Muscle of arm (tissue), 14 donors: Measurements from ENCODE around the gene DNAH6. TPM values are rescaled to one million over a fixed set of nuclear protein-coding genes. Genes with fewer than 3 reads are reported as not detected.
"Not testable (repeated sequence)": the region's sequence is repeated elsewhere in the genome, so short reads cannot be mapped to it uniquely, and the experiment has no call there.

ENCODE experiments used
- DNase-seq: peaks from one replicate; pipeline ENCODE4 v3.0.0-alpha.2; 2013
- long read RNA-seq, 11 donors: transcript quantifications; one replicate each; lab custom pipeline, GENCODE V29; 2026
- polyA plus RNA-seq, 12 donors: library from polyadenylated mRNA; unstranded; fragments of 120-200 nt; gene quantifications; one replicate each; pipeline ENCODE4 v1.2.1, GENCODE V29; 2013; ENCODE audit not compliant: insufficient read length in 12 of 12

Gene DNAH6, protein sequence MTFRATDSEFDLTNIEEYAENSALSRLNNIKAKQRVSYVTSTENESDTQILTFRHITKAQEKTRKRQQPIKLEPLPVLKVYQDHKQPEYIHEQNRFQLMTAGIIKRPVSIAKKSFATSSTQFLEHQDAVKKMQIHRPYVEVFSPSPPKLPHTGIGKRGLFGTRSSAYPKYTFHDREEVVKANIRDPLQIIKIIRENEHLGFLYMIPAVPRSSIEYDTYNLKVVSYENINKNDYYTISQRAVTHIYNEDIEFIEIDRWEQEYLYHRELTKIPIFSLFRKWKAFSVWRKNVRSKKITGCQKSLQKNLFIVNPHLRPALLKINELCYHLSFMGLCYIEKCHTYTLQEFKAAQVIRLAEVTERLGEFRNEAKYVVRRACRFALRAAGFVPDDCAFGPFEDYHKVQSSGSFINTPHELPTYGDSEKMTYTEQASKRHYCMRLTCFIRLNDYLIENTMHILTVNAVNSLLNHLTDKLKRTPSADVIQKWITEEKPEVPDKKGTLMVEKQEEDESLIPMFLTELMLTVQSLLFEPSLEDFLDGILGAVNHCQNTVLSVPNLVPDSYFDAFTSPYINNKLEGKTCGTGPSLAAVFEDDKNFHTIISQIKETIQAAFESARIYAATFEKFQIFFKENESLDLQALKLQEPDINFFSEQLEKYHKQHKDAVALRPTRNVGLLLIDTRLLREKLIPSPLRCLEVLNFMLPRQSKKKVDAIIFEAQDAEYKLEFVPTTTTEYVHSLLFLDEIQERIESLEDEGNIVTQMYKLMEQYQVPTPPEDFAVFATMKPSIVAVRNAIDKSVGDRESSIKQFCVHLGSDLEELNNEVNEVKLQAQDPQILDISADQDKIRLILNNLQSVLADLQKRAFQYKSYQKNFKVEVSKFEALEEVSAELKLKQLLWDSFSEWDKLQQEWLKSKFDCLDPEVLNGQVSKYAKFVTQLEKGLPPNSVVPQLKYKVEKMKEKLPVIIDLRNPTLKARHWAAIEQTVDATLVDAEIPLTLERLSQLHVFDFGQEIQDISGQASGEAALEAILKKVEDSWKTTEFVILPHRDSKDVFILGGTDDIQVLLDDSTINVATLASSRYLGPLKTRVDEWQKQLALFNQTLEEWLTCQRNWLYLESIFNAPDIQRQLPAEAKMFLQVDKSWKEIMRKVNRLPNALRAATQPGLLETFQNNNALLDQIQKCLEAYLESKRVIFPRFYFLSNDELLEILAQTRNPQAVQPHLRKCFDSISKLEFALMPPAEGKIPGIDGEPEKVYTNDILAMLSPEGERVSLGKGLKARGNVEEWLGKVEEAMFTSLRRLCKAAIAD (N-terminal part only)
- under 1 TPM in 10 of 12 donors, not detected in 2; 0.12 to 0.40 (median 0.20) TPM for polyA plus RNA-seq
- long read RNA-seq, donor 1, result 0 reads
- long read RNA-seq, donor 2, result 0 reads
- long read RNA-seq, donor 3, result 0 reads
- long read RNA-seq, donor 4, result 0 reads
- long read RNA-seq, donor 5, result 0 reads
- long read RNA-seq, donor 6, result 0 reads
- long read RNA-seq, donor 7, result 0 reads
- long read RNA-seq, donor 8, result 0 reads
- long read RNA-seq, donor 9, result 0 reads
- long read RNA-seq, donor 10, result 0 reads
- long read RNA-seq, donor 11, result 0 reads

DNA sequence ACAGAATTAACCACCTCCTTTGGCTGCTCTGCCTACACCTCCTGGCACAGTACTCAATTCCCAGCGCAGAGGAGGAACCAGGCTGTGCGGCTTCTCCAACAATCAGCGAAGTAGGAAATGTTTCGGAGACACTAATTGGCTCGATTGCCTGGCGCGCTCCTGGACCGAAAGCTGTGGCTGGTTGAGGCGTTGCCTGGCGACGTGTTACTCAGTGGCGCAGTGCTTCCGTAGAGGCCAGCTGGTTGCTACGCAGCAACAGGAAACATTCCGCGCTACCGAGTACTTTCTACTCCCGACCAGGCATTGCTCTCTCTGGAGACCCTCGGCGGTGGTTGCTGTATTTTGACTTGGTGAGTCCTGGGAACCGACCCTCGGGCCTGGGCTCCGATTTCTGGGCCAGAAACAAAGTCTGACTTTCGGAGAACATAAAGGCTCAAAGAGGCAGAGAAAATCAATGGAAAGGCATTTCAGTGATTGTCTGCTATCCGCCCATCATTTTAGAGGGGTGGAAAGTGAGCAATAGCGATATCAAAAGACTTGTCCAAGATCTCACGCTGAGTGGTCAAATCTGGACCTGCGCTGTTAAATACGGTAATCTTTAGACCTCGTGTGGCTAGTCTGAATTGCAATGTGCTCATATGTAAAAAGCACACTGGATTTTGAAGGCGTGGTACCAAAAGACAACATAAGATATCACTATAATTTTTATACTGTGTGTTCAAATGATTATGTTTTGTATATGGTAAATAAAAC, at the start of gene DNAH6:
TSS of gene DNAH6 (plus strand) at position 265 of the 753 bp plus-strand sequence. CDS start 1,329 bp downstream, outside the sequence.
- DNase-seq, result peak; percentile 92

DNA sequence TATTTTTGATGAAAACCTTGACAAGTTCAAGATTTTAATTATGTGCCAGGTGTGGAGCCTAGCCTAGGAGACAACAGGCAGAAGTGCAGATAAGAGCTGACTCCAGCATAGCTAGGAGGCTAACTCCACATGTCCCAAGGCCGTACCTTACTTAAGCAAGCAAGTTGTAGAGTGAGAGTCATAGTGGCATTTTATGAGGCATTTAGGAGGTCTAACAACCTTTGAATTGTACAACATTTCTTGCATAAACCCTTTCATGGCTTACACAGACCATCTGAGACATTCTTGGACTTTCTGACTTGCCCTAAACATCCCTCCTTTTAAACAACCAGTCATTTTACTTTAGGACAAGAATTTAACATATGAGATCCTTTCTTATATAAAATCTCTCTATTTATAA, 48.9 kb upstream of the DNAH6 start:
- DNase-seq, result no peak

DNA sequence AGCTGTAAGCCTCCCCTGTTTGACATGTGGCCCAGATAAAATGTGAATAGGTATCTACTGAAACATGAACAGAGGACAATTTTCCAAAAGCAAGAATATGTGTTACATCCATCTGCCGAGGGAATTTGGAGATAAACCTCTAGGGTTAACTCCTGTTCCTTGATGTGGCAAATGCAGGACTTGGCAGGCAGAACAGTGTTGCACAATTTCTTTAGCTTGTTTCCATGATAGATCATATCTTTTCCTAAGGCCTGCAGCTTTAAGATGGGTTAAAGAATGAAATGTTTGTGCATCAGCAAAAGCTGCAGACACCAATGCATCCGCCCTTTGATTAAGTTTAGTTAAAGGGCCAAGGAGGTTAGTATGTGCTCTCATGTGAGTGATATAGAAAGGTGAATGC, 43.9 kb upstream of the DNAH6 start:
- not testable (repeated sequence) for DNase-seq

DNA sequence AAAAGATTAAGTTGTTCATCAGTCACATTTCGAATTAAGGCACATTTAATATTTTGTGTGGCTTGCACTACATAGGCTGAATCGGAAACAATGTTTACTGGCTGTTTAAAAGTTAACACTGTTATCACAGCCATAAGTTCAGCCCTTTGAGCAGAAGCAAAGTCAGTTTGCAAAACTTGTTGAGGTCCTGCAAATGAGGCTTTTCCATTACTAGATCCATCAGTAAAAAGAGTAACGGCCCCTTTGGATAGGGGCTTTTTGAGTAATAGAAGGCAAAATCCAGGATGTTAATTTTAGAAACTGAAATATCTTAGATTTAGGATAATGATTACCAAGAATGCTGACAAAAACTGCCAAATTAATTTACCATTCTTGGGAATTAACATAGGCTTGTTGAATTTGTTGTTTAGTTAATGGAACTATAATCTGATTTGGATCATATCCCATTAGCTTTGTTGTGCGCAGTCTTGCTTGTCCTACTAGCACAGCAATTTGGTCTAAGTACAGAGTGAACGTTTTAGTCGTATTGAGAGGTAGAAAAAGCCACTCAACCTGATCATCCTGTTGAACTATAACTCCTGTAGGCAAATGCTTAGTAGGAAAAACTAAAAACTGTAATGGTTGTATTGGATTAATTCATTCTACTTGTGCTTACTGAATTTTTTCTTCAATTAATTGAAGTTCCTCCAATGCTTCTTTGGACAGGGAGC, 43.3 kb upstream of the DNAH6 start:
- DNase-seq, result no peak

DNA sequence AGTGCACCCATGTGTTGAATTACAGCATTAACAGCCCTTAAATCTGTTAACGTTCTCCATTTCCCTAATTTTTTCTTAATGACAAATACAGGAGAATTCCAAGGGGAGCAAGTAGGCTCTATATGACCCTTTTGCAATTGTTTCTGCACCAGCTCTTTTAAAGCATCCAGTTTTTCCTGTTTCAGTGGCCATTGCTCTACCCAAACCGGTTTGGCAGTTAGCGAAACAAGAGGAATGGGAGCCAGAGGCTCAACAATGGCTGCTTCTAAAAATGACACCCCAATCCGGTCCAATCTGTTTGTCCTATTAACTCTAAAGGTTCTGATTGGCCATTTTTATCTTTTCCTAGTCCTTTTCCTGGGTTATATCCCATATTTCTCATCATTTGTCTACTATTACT, 42.1 kb upstream of the DNAH6 start:
- DNase-seq, result no peak

DNA sequence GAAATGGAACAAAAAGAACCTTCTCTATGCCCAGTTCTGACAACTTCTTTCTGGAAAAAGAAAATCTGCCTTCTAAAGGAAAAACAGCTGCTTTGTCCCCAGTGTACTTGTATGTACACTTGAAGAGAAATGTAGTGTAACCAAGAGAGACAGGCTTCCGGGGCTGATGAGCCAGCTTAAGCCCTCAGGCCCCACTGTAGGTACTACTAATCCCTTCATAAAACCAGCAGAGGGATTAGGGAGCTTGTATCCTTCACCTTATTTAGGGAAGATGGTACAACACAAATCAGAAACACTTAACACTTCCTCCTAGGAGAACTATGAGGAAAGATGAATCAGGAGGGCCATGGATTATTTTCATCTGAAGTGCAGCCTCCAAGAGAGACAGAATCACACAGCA, 38.4 kb upstream of the DNAH6 start:
- no peak for DNase-seq

DNA sequence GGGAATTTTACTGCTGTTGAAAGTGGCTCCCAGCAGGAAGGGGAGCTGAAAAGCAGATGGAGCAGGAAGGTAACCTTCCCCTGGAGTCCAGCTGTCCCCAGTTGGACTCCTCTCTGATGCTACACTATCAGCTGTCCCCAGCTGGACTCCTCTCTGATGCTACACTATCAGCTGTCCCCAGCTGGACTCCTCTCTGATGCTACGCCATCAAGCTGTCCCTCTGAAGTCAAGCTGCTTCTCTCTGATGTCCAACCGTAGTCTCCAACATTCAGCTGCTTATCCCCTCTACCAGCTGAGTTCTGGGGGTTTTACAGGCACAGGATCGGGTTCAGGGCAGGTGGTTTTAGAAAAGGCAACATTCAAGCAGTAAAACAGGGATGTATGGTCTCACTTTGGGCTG, 37.4 kb upstream of the DNAH6 start:
- no peak for DNase-seq

DNA sequence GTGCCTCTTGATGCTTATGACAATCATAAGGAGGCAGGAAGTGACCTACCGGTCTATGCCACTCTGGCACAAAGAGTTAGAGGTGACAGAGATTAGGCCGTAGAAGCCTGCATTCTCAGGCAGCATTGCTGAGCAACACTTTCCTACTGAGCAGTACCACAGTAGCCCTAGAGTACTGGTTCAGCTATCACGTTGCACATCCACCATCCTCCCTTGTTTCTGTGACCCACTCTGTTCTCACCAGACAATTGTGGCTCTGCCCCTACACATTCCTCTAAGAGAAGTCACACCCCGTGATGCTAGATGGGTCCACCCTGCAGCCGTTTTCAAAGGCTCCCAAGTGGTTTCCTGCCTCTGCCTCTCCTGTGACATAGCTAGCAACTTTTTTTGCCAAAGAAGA, 34.6 kb upstream of the DNAH6 start:
- DNase-seq, result no peak

DNA sequence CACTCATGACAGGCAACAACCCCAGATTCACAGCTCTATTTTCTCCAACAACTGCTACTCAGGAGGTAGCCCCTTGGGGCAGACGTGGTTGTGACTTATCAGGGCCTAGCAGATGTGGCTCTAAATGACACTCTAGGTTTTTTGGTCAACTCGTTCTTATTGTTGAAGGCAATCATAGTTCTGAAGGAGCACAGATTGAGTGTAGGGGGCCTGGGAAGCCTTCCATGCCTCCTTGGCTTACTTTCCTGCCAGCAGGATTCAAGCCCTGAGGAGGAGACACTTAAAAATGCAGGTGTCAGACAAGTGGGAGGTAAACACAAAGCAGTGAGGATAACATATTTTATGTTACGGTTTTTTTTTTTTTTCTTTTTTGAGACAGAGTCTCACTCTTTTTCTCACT, 33.7 kb upstream of the DNAH6 start:
- DNase-seq, result no peak

DNA sequence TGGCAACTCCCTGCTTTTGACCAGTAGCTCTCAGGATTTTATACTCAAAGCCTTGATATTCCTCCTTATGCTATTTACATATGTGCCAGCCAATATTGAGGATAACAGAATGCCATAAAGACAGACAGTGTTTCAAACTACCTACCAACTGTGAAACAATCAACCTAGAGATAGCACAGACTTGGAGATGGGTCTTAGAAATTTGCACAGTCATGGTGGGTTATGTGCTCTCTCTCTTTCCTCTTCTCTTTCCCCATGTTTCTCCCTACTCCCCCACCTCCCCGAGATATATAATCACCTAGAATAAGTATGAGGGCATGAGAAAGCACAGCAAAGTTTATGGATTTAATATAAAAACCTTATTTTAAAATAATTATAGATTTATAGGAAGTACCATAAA, 33.0 kb upstream of the DNAH6 start:
- DNase-seq, result no peak

DNA sequence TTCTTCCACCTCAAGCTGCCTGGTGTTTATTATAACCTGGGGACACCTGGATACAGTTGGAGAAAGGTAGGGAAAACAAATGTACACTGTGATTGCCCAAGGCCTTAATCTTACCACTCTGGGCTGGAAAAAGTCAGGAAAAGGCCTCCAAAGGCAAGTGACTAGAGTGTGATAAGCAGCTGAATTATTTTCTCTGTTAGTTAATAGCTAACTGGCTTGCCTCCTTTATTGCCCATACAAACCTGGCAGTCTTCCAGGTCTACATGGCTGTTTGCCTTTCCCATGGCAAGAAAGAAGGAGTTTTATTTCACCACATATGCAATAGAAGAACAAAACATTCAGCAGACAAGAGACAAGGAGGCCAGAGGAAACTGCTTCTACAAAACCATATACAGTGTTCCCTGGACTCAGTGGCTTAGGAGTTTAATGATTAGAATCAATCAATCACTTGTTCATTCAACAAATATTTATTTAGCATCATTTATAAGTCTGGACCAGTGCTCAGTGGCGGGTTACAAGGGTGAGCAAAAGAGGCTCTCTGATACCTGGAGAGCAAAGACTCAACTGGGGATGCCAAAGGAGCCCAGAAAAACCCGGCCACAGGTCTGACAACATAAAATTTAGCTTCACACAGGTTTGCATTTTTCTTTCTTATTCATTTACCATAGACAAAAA, 29.7 kb upstream of the DNAH6 start:
- DNase-seq, result no peak

DNA sequence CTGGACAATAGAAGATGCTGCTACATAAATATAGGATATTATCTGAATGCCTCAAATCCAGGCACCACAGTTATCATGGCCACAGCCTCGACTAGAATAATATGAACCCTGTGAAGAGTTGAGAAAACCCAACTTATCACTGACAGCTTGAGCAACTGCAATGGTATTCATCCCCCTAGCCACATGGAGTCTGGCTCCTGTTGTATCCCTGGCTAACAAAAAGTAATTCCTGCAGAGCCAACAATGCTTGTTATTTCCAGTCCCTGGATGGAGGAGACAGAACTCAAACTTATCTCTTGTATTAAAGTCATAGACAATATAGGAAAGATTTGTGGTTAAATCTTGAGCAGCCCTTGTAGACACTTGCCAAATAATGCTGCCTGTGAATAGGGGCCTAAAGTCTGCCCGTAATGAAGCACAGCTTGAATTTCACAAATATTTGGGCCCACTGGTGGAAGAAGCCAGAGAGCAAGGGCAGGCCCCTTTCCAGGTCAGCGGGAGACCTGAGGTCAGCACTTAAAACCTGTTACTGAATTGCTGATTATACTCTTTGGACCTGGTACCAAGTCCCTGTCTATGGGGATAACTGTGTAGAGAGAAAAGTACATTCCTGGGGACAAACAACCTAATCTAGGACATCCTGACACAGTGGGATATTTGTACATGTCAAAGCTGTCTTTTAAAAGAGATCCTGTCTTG, 28.9 kb upstream of the DNAH6 start:
- DNase-seq, result no peak

DNA sequence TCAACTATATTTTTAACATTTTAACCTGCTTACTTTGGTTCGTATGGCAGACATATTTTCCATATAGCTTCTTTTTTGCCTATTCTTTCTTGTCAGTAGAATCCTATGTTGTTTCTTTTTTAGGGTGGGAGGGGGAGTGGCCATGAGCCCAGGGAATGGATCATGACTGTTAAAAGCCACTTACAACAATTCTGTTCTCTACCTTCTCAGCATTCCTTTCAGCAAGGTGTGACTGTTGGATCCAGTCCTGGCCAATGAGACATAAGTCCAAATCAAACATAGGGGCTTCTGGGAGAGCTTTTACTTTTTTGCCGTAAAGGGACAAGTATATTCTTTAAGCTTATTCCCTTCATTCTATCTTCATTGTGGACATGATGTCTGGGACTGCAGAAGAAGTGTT, 25.0 kb upstream of the DNAH6 start:
- no peak for DNase-seq

DNA sequence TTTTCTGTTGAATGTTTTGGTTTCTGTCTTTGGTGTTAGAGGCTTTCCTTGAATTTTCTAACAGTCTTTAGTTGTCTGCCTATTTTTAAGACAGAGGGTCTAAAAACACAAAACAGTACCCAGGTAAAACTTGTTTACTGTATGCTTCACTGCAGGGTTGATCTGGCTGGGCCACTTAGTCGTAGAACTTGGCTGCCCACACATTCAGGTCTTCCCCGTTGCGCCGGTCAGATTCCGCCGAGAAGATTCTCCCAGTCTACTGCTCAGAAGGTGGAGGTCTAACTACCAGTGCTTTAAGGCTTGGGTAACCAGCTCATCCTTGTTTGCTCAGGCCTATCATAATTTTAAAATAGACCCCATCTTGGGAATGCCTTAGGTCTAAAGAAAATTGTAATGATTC, 24.6 kb upstream of the DNAH6 start:
- DNase-seq, result no peak

DNA sequence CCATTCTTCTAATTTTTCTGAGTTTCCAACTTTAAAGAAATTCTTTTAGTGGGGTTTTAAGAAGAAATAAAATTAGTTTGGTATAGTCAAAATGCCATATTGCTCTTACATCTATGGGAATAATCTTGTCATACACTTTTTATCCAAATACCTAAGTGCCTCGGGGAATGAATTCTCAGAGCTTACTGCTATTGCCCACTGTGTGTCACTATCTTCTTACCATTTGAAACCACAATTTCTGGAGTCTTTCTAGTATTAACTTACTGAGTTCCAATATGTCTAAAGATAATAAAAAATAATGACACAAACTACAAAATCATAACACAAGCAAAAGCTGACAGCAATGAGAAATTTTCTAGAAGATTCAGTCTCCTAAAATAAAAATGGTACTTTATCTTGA, 23.7 kb upstream of the DNAH6 start:
- no peak for DNase-seq

DNA sequence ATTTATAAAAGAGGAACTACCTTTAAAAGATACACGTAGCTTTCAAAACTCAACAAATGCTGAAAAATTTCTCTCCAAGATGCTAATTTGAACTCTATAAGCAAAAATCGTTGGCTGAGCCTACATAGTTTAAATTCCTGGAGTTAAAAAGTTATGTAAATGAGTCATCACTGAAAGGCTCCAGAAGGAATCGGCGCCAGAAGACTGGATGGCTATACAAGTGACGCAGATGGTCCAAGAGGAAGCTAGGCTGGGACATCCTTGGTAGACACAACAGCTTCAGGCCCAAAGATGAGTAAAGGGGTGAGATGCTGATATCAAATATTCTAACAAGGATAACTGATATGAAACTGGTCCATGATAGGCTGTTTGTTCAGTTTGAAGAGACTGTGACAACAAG, 22.8 kb upstream of the DNAH6 start:
- DNase-seq, result no peak

DNA sequence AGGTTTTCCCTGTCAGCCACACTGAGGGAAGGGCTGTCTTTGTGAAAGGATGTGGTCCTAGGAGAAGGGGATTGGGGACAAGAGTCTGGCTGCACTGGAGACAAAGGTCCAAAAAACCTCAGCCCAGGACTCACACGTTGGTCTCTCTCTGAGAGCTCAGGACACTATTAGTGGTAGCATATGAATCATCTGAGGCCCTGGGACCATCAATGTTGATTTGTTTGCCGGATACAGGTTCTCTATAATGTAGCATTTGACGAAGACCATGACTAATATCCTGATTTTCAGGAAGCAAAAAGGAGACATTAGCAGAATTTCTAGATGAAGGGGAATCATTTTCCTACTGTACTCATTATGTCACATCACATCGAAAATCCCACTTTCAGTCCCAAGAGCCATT, 22.2 kb upstream of the DNAH6 start:
- no peak for DNase-seq

DNA sequence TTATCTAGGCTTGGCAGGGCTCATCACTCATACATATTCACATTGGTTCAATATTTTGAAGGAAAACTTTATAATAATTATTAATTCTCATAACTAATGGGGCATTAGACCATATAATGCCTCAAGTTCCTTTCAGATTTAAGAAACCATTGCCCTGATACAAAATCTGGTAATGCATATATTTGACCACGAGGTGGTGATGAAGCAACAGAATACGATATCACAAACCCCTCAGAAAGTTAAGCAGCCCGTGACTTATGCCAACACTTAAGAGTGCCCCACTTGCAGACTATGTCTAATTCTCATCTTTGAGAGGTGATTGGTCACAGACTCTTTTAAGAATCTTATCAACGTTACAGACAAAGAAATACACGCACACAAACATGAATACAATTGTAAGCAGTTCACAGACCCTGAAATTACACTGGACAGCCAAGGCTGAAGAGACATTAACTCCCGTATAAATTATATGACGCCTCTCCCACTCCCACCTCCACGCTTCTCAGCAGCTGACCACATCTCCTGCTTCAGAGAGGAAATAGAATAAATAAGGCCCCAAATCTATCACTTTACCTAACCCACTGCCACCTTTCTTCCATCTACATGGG, 20.7 kb upstream of the DNAH6 start:
- peak; percentile 52 for DNase-seq
